ENCODE results near the gene CFAP206.

DNA sequence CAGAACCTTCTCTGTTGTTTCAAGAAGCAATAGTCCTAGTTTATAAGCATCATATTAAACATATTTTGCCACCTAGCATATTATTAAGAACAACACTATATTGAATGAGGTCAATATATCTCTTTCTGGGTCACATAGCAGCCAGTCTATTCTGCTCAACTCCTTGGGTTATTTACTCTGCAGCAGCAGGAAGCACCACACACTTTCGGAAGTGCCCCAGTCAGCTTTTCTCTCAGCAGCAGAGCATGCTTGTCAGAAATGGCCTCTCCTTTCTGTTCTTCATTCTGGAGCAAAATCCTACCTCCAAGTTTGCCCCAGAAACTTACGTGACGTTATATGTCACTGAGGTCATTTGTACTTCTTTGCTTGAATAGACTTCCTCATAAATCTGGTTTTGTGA lies 22.7 kb downstream of the CFAP206 start:
- TF ChIP-seq, protein P1, sequence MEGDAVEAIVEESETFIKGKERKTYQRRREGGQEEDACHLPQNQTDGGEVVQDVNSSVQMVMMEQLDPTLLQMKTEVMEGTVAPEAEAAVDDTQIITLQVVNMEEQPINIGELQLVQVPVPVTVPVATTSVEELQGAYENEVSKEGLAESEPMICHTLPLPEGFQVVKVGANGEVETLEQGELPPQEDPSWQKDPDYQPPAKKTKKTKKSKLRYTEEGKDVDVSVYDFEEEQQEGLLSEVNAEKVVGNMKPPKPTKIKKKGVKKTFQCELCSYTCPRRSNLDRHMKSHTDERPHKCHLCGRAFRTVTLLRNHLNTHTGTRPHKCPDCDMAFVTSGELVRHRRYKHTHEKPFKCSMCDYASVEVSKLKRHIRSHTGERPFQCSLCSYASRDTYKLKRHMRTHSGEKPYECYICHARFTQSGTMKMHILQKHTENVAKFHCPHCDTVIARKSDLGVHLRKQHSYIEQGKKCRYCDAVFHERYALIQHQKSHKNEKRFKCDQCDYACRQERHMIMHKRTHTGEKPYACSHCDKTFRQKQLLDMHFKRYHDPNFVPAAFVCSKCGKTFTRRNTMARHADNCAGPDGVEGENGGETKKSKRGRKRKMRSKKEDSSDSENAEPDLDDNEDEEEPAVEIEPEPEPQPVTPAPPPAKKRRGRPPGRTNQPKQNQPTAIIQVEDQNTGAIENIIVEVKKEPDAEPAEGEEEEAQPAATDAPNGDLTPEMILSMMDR (IDR thresholded peaks at IDR 0.05; ENCODE audit: low read depth, low read length), result no peak
- TF ChIP-seq EZH2phosphoT487 (IDR thresholded peaks at IDR 0.05; ENCODE audit: low read depth), result no peak
